GM18517 (cell line): Measurements from ENCODE around the gene CNGA4.
"Not testable (repeated sequence)": the region's sequence is repeated elsewhere in the genome, so short reads cannot be mapped to it uniquely, and the experiment has no call there.

ENCODE experiments used
- ATAC-seq: cut with Tn5 transposase; IDR thresholded peaks from one replicate; pipeline ENCODE4 v1.9.1; 2021; ENCODE audit warnings: mild to moderate bottlenecking, moderate library complexity; ENCODE audit not compliant: unreplicated experiment

Gene CNGA4

DNA sequence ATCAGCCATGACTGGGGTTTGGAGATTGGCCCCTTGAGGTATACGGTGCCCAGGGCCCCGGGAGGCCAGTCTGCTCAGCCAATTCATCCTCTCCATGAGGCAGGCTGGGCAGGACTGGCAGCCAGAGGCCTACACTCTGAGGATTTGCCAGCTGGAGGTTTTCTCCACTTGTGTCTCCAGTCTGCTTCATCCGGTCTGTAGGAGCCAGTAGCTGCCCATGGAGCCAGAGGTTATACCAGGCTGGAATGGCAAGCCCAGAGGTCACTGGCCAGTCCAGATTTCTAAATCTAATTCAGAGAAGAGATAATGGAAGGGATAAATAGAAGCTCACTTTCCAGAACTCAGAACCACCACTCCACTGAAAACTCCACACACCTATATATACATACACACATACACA is 14.5 kb upstream of the CNGA4 start:
- ATAC-seq = no peak

DNA sequence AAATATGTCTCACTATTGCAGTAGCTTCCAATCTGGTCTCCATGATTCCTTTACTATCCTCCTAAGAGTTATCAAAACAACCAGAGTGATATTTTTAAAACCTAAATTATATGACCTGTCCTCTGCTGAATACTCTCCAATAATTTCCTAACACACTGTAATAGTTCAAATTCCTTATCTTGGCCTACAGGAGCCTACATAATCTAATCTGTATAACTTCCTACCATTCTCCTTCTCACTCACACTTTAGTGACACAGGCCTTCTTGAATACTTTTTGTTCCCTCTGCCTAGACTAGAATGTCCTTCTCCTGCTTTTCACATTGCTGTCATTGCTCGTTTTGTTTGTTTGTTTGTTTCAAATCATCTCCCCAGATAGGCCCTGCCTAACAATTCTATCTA is 13.9 kb upstream of the CNGA4 start:
- ATAC-seq = no peak

DNA sequence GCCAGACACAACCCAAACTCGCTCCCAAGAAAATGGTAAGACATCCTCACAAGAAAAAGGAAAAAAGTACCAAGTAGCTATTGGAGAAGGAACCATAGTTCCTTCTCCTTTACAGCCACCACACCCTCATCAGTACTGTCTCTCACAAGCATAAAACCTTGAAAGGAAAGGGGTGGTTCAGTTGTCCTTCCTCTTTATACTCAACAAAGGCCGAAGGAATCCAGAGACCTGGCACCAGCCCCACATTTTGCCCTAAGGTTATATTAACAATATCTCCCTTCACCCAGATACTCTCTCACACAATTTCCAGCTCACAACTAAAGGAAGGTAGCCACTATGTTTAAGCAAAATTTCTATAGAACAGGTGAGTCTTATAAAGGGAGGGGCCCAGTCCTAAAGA is 13.0 kb upstream of the CNGA4 start:
- ATAC-seq = no peak

DNA sequence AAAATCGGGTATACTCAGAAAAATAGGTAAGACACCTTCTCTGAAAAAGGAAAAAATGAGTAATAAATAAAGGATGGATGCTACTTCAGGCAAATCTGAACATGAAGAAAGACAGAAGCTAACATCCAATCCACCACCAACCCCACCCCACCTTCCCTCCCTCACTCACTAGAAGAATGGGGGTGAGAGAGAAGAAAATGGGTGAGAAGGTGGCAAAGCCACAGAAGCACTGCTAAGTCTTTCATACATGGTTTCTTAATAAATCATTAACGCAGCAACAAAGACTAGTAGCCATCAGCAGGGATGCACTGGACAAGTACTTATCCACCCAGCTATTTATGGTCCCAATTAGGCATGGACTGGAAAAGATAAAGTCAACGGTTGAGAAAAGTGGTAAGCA is 10.4 kb upstream of the CNGA4 start:
- no peak for ATAC-seq

DNA sequence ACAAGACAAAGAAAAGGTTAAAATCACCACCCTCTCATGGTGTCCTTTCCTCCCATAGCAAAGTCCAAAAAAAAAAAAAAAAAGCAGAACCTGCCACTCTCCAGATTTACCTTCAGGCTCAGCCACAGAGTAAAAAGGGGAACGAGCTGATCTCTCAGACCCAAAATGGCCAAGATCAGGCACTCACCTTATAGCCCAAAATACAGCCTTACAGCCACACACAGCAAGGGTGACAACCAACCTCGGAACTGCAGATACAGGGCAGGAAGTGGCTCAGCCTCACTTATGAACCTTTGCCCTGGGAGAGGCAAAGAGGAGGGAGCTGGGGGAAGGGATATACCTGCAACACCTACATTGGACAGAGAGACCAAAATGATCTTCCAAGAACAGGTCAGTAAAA is 9.0 kb upstream of the CNGA4 start:
- no peak for ATAC-seq

DNA sequence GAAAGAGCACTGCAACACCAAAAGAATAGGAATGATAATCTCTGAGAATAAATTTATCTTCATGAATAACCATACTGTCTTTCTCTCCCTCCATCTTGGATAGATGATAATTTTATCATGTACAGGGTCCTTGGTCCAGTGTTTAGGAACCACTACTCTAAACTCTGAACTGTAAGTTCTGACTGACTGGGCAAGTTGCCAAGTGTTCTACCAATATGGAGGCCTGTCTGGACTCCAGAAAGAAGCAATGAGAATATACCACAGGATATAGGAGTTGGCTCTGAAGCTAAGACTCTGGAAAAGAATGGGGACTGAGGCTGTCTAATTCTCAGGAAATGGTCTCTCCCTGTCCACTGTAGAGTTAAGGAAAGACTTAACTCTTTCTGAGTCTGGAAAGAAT is 6.0 kb upstream of the CNGA4 start:
- no peak for ATAC-seq

DNA sequence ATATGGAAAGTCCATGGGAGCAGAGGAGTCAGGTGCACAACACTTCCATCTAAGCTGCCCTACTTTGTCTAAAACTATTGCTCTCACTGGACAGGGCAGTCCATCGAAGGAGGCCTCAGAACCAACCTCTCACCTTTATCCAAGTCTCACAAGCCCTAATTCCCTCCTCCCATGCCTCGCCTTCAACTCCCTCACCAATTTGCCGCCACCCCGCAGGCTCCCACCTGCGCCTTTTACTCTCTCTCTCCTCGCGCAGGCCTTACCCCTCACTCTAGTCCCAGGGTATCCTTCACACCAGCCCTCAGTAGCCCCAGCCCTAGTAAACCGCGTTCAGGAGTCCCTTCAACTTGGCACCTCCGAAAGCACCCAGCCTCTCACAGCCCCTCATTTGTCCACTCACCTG is 4.9 kb upstream of the CNGA4 start:
- ATAC-seq = no peak

DNA sequence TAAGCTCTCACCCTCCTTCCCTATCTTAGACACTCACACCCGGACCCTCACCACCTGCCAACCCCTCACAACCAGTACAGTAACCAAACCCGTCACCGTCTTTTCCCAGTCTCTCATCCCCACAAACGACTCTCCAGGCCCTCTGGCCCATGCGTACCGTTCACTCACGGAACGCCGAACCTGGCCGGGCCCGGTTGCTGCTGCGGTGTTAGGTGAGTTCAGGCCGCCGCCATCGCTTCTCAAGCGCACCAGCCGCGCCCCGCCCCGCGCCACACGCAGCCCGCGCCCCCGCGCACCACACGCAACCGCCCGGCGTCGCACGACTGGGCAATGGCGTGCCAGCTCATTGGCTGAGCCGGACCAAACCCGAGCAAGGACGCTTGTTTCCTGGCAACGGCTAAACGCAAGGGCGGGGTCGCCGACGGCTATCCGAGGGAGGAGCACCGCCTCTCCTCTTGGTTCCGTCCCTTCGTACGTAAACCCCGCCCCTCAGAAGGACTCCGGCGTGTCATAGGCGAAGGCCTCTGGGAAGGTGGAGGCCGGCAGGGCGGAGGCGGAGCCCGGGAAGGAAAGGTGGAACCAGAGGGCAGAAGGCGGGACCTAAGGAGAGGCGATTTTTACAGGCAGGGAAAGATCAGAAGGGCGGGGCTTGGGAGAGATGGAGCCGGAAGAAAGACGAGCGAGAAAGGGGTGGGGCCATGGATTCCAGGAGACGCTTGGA is 4.3 kb upstream of the CNGA4 start, which contains the start of gene FHIP1B:
Gene FHIP1B (minus strand): TSS at position 250 of the 721 bp plus-strand sequence. CDS start 10,120 bp downstream, outside the sequence.
- peak; percentile 96 for ATAC-seq

DNA sequence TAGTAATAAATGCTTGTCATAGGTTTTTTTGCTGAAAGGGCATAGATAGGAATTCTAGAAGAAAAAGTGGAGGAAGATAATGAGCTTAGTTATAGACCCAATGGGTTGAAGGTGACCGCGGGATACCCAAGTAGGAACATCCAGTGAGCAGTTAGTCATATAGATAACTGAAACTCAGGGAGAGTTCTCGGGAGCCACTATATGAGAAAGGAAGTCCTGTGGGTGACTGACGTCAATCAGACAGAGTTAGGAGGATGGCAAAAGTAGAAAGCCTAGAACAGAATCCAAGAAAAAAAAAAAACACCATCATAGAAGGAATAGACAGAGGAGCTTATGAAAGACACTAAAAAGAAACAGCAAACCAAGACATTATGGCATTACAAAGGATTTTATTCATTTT is 1.6 kb upstream of the CNGA4 start:
- ATAC-seq = no peak

DNA sequence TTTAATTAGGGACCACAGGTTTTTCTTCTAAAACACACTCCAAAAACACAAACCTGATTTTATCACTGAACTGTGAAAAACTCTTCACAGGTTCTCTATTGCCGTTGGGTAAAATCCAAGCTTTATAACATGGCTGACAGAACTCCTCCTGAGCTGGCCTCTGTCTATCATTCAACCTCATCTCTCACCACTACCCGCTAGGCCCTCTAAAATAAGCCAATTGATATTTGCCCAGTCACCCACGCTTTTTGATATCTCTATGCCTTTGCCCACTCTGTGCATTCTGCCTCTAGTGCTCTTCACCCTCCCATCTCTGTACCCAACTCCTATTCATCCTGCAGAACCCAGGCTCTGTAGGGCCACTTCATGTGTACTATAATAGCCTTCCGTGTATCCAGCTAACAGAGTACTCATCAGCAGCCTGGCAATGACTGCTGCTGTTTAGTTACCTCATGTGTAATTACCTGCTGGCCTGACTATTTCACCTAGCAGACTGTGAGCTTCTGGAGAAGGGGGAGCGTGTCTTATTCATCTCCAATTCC is 1.1 kb upstream of the CNGA4 start:
- ATAC-seq = no peak

DNA sequence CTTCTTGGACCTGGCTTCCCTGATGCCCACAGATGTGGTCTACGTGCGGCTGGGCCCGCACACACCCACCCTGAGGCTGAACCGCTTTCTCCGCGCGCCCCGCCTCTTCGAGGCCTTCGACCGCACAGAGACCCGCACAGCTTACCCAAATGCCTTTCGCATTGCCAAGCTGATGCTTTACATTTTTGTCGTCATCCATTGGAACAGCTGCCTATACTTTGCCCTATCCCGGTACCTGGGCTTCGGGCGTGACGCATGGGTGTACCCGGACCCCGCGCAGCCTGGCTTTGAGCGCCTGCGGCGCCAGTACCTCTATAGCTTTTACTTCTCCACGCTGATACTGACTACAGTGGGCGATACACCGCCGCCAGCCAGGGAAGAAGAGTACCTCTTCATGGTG is 1.2 kb downstream of the CNGA4 start:
- ATAC-seq = no peak

DNA sequence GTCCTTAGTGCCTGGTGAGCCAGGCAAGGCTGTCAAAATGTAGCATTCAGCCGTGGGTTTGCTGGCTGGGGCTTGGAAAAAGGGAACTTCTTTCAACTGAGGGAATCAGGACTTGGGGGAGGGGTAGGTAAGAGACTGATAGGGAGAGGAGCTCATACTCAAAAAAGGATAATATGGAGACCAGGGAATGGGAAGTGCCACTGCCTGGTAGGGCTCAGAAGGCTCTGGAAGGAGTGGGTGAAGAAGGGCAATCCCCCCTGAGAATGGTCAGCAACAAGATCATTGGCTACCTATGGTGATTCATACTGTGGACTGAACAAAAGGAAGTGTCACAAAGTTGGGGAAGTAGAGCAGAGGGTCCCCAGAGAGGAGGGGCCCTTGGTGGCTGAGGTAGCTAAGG is 1.9 kb downstream of the CNGA4 start:
- ATAC-seq = no peak

DNA sequence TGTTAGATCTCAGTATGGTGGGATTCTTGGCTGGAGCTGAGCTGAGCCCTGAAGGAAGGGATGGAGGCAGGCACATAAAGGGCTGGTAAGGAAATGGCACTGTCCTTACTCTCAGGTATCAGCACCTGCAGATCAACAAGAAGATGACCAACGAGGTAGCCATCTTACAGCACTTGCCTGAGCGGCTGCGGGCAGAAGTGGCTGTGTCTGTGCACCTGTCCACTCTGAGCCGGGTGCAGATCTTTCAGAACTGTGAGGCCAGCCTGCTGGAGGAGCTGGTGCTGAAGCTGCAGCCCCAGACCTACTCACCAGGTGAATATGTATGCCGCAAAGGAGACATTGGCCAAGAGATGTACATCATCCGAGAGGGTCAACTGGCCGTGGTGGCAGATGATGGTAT is 2.4 kb downstream of the CNGA4 start:
- no peak for ATAC-seq

DNA sequence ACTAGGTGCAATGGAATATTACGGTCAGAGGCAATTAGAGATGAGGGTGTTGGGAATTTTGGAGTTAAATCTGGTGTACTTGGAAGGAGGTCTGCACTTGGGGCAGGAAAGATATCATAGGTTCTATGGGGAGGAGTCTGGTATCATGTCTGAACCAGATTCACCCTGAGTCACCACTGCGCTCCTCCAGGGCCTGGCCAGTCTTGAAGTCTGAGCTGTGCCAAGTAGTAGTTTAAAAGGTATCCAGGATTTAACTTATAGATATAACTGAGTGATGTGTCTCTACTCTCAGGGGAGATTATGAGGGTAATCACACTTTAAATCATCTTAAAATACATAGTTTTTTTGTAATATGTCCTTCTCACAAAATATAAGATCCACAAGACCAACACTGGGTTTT is 6.6 kb downstream of the CNGA4 start:
- ATAC-seq = no peak

DNA sequence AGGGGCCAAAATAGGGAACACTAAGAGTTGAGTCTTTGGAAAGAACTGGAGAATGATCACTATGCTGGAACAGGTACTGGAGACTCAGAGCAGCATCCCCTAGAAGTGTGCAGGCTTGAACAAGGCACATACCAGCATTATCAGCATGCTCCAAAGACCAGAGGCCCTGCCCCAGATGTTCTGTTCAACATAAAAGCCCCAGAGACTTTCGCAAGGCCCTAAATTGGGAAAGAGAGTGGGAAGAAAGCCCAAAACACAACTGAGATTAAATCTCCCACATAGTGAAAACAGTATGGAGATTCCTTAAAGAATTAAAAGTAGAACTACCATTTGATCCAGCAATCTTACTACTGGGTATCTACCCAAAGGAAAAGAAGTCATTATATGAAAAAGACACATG is 9.4 kb downstream of the CNGA4 start:
- ATAC-seq = no peak

DNA sequence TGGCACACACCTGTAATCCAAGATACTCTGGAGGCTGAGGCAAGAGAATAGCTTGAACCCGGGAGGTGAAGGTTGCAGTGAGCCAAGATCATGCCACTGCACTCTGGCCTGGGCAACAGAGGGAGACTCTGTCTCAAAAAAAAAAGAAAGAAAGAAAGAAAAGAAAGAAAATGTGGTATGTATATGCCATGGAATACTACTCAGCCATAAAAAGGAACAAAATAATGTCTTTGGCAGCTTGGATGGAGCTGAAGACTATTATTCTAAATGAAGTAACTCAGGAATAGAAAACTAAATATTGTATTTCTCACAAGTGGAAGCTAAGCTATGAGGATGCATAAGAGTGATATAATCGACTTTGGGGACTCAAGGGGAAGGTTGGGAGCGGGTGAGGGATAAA is 10.0 kb downstream of the CNGA4 start:
- not testable (repeated sequence) for ATAC-seq

DNA sequence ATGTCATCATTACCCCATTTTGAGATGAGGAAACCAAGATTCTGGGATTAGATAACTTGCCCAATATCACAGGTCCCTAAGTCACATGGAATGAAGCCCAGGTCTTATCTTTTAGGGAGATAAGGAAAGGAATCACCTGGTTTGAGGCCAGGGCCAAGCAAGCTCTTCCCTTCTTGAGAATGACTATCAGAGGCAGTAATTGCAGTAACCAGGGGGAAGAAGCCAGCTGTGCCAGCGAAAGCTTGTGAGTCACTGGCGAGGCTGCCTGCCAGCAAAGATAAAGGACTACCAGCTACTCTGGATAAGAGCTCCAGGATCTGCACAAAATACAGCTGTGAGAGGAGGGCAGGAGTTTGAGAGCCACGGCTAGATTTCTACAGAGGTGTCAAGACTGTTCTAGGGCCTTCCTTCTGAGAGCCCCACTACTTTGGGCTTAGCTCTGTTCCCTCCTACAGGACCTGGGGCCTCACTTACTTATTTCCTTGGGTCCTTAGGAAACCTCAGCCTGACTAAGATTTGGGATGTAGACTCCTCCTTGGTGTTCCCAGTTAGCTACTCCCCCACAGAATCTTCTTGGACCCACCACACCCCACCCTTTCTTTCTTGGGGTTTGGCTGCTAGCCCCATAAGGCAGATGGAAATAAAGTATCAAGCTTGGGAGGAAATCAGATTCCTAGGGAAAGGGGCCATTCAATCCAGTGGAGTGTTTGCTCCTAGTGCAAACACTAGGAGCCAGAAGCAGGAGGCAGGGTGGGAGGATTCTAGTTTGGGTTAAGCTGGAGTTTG is 11.1 kb downstream of the CNGA4 start:
- ATAC-seq = no peak

DNA sequence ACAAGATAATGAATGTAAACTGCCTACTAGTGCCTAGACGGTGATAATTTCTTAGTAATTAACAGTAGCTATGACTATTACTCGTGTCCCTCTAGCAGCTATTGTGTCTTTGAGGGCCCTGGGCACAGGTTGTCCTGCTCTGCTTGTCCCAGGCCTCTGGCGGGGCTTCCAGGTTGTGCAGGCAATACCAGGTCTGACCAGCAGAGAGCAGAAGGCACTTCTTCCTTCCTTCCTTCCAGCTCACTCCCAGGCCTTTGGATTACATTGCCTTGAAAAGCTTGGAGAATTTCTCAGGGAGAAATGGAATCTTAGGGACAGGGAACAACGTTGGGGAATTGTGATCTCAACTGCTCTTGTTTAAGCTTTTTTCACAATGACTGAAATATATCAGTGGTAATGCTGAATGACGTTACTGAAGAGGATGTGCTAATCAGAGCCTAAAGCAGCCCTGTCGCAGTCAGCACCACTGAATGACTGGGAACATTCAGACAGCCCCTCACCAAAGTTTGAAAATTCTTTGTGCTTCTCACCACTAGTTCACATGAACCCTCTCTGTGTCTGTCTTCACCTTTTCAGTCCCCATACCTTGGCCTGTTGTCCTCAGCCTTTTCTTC is 12.3 kb downstream of the CNGA4 start:
- peak; percentile 57 for ATAC-seq

DNA sequence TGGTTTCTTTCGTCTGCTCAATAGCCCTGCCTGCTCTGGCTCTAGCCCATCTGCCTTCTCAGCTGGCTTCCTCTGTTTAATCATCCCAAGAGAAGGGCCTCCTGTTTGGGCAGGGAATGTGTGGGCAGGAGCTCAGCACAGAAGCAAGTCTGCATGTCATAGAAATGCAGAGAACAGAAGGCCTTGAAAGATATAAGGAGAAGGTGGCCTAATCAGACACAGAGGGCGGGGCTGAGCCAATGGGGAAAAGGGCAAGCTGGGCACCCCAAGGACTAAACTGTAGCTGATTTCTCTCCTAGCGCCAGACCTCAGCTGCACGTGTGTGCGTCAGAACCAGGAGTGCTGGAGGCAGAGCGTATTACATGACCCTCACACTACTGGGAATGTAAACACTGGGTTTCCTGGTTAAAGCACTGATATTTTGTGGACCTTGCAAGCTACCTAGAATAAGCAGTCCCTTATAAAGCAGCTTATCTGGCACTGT is 13.1 kb downstream of the CNGA4 start:
- no peak for ATAC-seq

DNA sequence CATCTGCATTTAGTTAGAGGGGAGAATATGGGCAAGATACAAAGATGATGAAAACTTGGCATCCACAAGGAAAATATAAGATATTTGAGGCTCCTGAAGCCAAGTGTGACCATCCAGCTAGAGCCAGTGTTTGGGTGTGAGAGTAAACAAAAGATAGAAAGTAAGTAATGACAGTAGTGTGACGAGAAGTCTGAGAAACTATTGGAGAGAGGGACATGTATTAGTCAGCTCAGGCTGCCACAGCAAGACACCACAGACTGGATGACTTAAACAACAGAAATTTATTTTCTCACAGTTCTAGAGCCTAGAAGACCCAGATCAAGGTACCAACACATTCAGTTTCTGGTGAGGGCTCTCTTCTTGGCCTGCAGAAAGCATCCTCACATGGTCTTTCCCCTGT is 14.3 kb downstream of the CNGA4 start:
- ATAC-seq = no peak

DNA sequence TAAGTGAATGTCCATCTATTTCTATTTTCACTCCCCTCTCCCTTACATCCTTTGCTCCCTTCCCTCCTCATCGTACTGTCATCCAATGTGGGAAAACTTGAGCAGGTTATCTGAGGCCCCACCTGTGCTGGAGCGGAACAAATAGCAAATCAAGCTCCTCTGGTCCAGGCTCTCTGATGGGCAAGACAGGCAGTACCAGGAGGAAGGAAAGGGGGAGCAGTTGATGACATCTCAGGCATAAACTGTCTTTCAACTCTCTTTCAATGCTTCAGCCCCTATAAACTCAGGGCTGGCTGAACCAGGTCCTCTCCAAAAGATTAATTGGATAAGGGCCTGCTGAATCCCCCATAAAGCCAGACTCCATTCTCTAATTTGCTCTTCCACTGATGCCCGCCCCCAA is 19.3 kb downstream of the CNGA4 start:
- no peak for ATAC-seq
